Measurements from ENCODE around the gene KASH5. TPM values are rescaled to one million over a fixed set of nuclear protein-coding genes. Genes with fewer than 3 reads are reported as not detected.
"Not testable (repeated sequence)": the region's sequence is repeated elsewhere in the genome, so short reads cannot be mapped to it uniquely, and the experiment has no call there.

Gene KASH5
- polyA plus RNA-seq, 6 donors from 2014 or later: not detected

- Mint-ChIP-seq H3K36me3 (peaks cover 16 to 18% of the 10 kb centered on the region in 2 donors), H3K4me3 (peak overlapping the region; percentile 89 to 100 (median 99))
- ATAC-seq (ENCODE audit: low read depth in 2 of 2): peak; percentile 18 to 21
Observed at GRCh38 chr19:49453757-49454240, 65.8 kb downstream of the KASH5 start.

GRCh38 chr19:49455773-49456172, 67.7 kb downstream of the KASH5 start:
- peaks cover 9 to 16% of the 10 kb centered on the region in 2 donors for H3K36me3 Mint-ChIP-seq
- ATAC-seq (ENCODE audit: low read depth in 2 of 2) (no peak), DNase-seq (no peak)
- H3K9me3 Mint-ChIP-seq: peaks cover 0 to 2% (median 0%) of the 10 kb centered on the region in 7 donors
- peaks cover 31 to 50% (median 38%) of the 10 kb centered on the region in 3 donors for H3K4me1 Mint-ChIP-seq
- peak overlapping the region in 2 of 6 donors; percentile 20 to 90 for H3K27ac Mint-ChIP-seq
- H3K27me3 Mint-ChIP-seq: no peaks in the 10 kb centered on the region
- H3K4me3 Mint-ChIP-seq: peak overlapping the region in 2 of 8 donors; percentile 9 to 61

More at GRCh38 chr19:49453757-49454240, 65.8 kb downstream of the KASH5 start:
- peak; percentile 54 for DNase-seq
- Mint-ChIP-seq H3K4me1 (peaks cover 41 to 65% (median 57%) of the 10 kb centered on the region in 3 donors), H3K27ac (peak overlapping the region; percentile 100), H3K27me3 (no peaks in the 10 kb centered on the region), H3K9me3 (peaks cover 0 to 2% (median 0%) of the 10 kb centered on the region in 7 donors)

GRCh38 chr19:49456326-49456725, 68.3 kb downstream of the KASH5 start:
- H3K36me3 Mint-ChIP-seq: peaks cover 8 to 16% of the 10 kb centered on the region in 2 donors
- H3K27ac Mint-ChIP-seq: peak overlapping the region in 4 of 6 donors; percentile 20 to 90 (median 74)
- H3K4me1 Mint-ChIP-seq: peaks cover 28 to 44% (median 33%) of the 10 kb centered on the region in 3 donors
- peaks cover 0 to 2% (median 0%) of the 10 kb centered on the region in 7 donors for H3K9me3 Mint-ChIP-seq
- DNase-seq: no peak
- ATAC-seq (ENCODE audit: low read depth in 2 of 2): no peak
- H3K4me3 Mint-ChIP-seq: peak overlapping the region in 3 of 8 donors; percentile 9 to 68 (median 61)
- H3K27me3 Mint-ChIP-seq: no peaks in the 10 kb centered on the region

- Mint-ChIP-seq H3K4me1 (peaks cover 12 to 26% (median 16%) of the 10 kb centered on the region in 3 donors), H3K27me3 (no peaks in the 10 kb centered on the region), H3K9me3 (no peaks in the 10 kb centered on the region), H3K36me3 (peaks cover 8 to 10% of the 10 kb centered on the region in 2 donors), H3K4me3 (no peak overlapping the region), H3K27ac (no peak overlapping the region)
- ATAC-seq (ENCODE audit: low read depth in 2 of 2): no peak
- DNase-seq: no peak
Observed at GRCh38 chr19:49458567-49458903, 70.5 kb downstream of the KASH5 start.

DNA sequence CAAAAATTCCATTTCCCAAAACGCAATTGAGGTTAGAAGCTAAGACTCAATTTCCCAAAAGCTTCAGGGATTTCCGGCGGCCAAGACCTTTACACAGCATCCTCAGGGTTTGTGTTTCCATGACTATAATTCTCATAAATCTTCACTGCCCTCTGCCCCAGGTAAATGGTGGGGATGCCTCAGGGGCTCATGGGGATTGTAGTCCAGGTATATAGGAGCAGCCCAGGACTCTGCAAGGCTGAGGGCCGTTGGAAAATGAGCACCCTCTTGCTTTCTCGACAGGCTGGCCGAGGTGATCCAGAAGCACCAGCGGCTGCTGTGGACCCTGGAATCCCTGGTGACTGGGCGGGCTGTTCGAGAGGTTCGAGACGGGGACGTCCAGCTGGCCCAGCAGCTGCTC, 71.3 kb downstream of the KASH5 start:
- ATAC-seq (ENCODE audit: low read depth in 2 of 2): no peak
- no peaks in the 10 kb centered on the region for H3K27me3 Mint-ChIP-seq
- H3K9me3 Mint-ChIP-seq: no peaks in the 10 kb centered on the region
- H3K36me3 Mint-ChIP-seq: peaks cover 10 to 14% of the 10 kb centered on the region in 2 donors
- no peak for DNase-seq
- H3K4me3 Mint-ChIP-seq: peak overlapping the region in 1 of 8 donors; percentile 3
- peaks cover 7 to 18% (median 7%) of the 10 kb centered on the region in 3 donors for H3K4me1 Mint-ChIP-seq
- peak overlapping the region in 2 of 6 donors; percentile 34 to 36 for H3K27ac Mint-ChIP-seq

- Mint-ChIP-seq H3K36me3 (peaks cover 5 to 19% of the 10 kb centered on the region in 2 donors), H3K27ac (peak overlapping the region in 1 of 6 donors; percentile 84)
- H3K4me1 Mint-ChIP-seq; ATAC-seq (ENCODE audit: low read depth in 2 of 2); H3K9me3 Mint-ChIP-seq; H3K4me3 Mint-ChIP-seq; DNase-seq; H3K27me3 Mint-ChIP-seq: not testable (repeated sequence)
Observed at GRCh38 chr19:49461130-49461529, 73.1 kb downstream of the KASH5 start.

DNA sequence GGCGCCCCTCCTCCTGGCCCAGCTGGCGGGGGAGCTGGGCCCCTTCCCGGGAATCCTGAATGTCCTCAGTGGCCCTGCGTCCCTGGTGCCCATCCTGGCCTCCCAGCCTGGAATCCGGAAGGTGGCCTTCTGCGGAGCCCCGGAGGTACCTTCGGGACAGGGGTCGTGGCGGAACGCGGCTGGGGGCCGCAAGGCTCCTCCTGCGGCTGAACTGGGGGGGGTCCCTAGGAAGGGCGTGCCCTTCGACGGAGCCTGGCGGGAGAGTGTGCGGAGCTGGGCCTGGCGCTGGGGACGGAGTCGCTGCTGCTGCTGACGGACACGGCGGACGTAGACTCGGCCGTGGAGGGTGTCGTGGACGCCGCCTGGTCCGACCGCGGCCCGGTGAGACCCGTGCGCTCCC, 73.6 kb downstream of the KASH5 start:
- Mint-ChIP-seq H3K36me3 (peaks cover 5 to 18% of the 10 kb centered on the region in 2 donors), H3K27me3 (no peaks in the 10 kb centered on the region), H3K27ac (peak overlapping the region in 1 of 6 donors; percentile 24), H3K4me3 (no peak overlapping the region), H3K9me3 (no peaks in the 10 kb centered on the region), H3K4me1 (peaks cover 6 to 7% (median 7%) of the 10 kb centered on the region in 3 donors)
- ATAC-seq (ENCODE audit: low read depth in 2 of 2) (no peak), DNase-seq (no peak)

DNA sequence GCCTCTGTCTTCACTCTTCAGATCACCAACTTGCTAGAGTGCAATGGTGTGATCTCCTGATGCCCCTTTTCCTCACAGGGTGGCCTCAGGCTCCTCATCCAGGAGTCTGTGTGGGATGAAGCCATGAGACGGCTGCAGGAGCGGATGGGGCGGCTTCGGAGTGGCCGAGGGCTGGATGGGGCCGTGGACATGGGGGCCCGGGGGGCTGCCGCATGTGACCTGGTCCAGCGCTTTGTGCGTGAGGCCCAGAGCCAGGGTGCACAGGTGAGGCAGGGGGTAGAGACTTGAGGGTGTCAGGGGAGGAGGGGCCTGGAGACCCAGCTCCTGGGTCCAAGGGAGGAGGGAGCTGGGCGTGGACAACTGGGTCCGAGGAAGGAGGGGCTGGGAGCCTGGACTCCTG, 74.4 kb downstream of the KASH5 start:
- ATAC-seq (ENCODE audit: low read depth in 2 of 2) (no peak), DNase-seq (no peak)
- no peak overlapping the region for H3K4me3 Mint-ChIP-seq
- peaks cover 0 to 11% of the 10 kb centered on the region in 2 donors for H3K36me3 Mint-ChIP-seq
- H3K27me3 Mint-ChIP-seq: no peaks in the 10 kb centered on the region
- H3K9me3 Mint-ChIP-seq: no peaks in the 10 kb centered on the region
- H3K27ac Mint-ChIP-seq: peak overlapping the region in 4 of 6 donors; percentile 15 to 76 (median 19)
- H3K4me1 Mint-ChIP-seq: peaks cover 0 to 3% (median 0%) of the 10 kb centered on the region in 3 donors

DNA sequence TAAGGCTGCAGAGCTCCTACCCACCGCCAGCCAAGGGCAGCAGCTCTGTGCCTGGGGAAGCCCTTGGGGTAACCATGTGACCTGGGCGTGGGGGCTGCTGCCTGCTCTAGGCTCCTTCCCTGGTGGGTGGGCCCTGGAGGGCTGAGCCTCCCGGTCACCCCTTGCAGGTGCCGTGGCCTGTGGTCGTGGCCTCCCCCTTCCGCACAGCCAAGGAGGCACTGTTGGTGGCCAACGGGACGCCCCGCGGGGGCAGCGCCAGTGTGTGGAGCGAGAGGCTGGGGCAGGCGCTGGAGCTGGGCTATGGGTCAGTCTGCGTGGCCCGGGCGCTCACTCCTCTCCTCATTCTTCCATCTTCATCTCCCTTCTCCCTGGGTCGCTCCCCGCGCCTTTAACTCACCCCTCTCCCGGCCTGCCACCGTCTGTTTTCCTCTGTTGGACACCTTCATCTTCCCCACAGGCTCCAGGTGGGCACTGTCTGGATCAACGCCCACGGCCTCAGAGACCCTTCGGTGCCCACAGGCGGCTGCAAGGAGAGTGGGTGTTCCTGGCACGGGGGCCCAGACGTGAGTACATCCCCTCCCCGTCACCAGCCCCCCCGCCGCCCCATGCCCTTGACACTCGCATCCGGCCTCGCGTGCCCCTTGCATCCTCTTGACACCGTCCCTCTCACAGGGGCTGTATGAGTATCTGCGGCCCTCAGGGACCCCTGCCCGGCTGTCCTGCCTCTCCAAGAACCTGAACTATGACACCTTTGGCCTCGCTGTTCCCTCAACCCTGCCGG, 76.1 kb downstream of the KASH5 start:
- no peak for ATAC-seq (ENCODE audit: low read depth in 2 of 2)
- Mint-ChIP-seq H3K27ac (peak overlapping the region in 3 of 6 donors; percentile 81 to 99 (median 83)), H3K4me1 (peaks cover 6 to 12% (median 10%) of the 10 kb centered on the region in 3 donors), H3K36me3 (peaks cover 0 to 18% of the 10 kb centered on the region in 2 donors), H3K9me3 (peaks cover 0 to 5% (median 0%) of the 10 kb centered on the region in 7 donors), H3K4me3 (no peak overlapping the region), H3K27me3 (no peaks in the 10 kb centered on the region)
- DNase-seq: no peak

DNA sequence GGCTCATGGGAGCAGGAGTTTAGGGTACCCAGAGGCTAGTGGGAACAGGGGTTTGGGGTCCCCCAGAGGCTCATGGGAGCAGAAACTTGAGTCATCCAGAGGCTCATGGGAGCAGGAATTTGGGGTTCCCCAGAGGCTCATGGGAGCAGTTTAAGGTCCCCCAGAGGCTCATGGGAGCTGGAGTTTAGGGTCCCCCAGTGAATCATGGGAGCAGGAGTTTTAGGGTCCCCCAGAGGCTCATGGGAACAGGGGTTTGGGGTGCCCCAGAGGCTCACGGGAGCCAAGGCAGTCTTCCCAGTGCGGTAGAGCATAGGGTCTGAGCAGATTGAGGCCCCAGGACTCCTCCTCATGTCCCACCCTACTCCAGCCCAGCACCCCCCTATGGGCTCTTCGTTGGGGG, 77.3 kb downstream of the KASH5 start:
- H3K4me3 Mint-ChIP-seq: peak overlapping the region in 1 of 8 donors; percentile 38
- peak overlapping the region in 5 of 6 donors; percentile 58 to 99 (median 88) for H3K27ac Mint-ChIP-seq
- ATAC-seq (ENCODE audit: low read depth in 2 of 2): no peak
- no peak for DNase-seq
- H3K9me3 Mint-ChIP-seq: peaks cover 0 to 6% (median 0%) of the 10 kb centered on the region in 7 donors
- H3K4me1 Mint-ChIP-seq: peaks cover 11 to 22% (median 16%) of the 10 kb centered on the region in 3 donors
- peaks cover 0 to 19% of the 10 kb centered on the region in 2 donors for H3K36me3 Mint-ChIP-seq
- H3K27me3 Mint-ChIP-seq: no peaks in the 10 kb centered on the region

Other genes with a start within 250 kb of the KASH5 start
- gene HRC, start 232.9 kb upstream of the KASH5 start, polyA plus RNA-seq (ENCODE audit: low read depth in 6 of 6): not detected
- under 1 TPM in 1 of 6 donors, not detected in 5; 0.45 TPM for gene TRPM4, start 230.5 kb upstream of the KASH5 start, polyA plus RNA-seq (ENCODE audit: low read depth in 6 of 6)
- 10 to 100 TPM in 1 of 6 donors, 1 to 10 TPM in 5; 5.8 to 17.4 (median 8.4) TPM for gene SLC6A16, start 63.1 kb upstream of the KASH5 start, polyA plus RNA-seq (ENCODE audit: low read depth in 6 of 6)
- gene CD37, start 52.8 kb upstream of the KASH5 start, polyA plus RNA-seq (ENCODE audit: low read depth in 6 of 6): 1,000 to 10,000 TPM in 1 of 6 donors, 100 to 1,000 TPM in 5; 672 to 1,032 (median 882) TPM
- 1 to 10 TPM in 5 of 6 donors, under 1 TPM in 1; 0.80 to 5.4 (median 3.0) TPM for gene TEAD2, start 25.8 kb upstream of the KASH5 start, polyA plus RNA-seq (ENCODE audit: low read depth in 6 of 6)
- gene DKKL1, start 24.4 kb upstream of the KASH5 start, polyA plus RNA-seq (ENCODE audit: low read depth in 6 of 6): 1 to 10 TPM in 1 of 6 donors, under 1 TPM in 2, not detected in 3; 0.55 to 2.8 (median 0.82) TPM
- gene PTH2, start 35.2 kb downstream of the KASH5 start, polyA plus RNA-seq (ENCODE audit: low read depth in 6 of 6): not detected
- not detected for gene GFY, start 37.1 kb downstream of the KASH5 start, polyA plus RNA-seq (ENCODE audit: low read depth in 6 of 6)
- gene SLC17A7, start 53.3 kb downstream of the KASH5 start, polyA plus RNA-seq (ENCODE audit: low read depth in 6 of 6): not detected
- 10 to 100 TPM; 70.3 to 95.3 (median 79.0) TPM for gene PIH1D1, start 63.6 kb downstream of the KASH5 start, polyA plus RNA-seq (ENCODE audit: low read depth in 6 of 6)
- 100 to 1,000 TPM in 1 of 6 donors, 10 to 100 TPM in 5; 54.2 to 103 (median 74.6) TPM for gene ALDH16A1, start 65.0 kb downstream of the KASH5 start, polyA plus RNA-seq (ENCODE audit: low read depth in 6 of 6)
- 10 to 100 TPM in 5 of 6 donors, 1 to 10 TPM in 1; 9.5 to 15.0 (median 11.4) TPM for gene FLT3LG, start 86.0 kb downstream of the KASH5 start, polyA plus RNA-seq (ENCODE audit: low read depth in 6 of 6)
- gene RPL13A, start 99.4 kb downstream of the KASH5 start, polyA plus RNA-seq (ENCODE audit: low read depth in 6 of 6): 1,000 to 10,000 TPM; 1,519 to 3,103 (median 2,606) TPM
- 1,000 to 10,000 TPM; 2,581 to 3,900 (median 3,339) TPM for gene RPS11, start 108.2 kb downstream of the KASH5 start, polyA plus RNA-seq (ENCODE audit: low read depth in 6 of 6)
- 10 to 100 TPM; 56.7 to 69.7 (median 62.7) TPM for gene FCGRT, start 124.4 kb downstream of the KASH5 start, polyA plus RNA-seq (ENCODE audit: low read depth in 6 of 6)
- under 1 TPM in 2 of 6 donors, not detected in 4; 0.17 to 0.43 TPM for gene RCN3, start 139.8 kb downstream of the KASH5 start, polyA plus RNA-seq (ENCODE audit: low read depth in 6 of 6)
- 100 to 1,000 TPM in 5 of 6 donors, 10 to 100 TPM in 1; 89.5 to 136 (median 113) TPM for gene NOSIP, start 192.3 kb downstream of the KASH5 start, polyA plus RNA-seq (ENCODE audit: low read depth in 6 of 6)
- under 1 TPM in 5 of 6 donors, not detected in 1; 0.20 to 0.79 (median 0.62) TPM for gene PRRG2, start 193.1 kb downstream of the KASH5 start, polyA plus RNA-seq (ENCODE audit: low read depth in 6 of 6)
- under 1 TPM; 0.09 to 0.77 (median 0.29) TPM for gene PRR12, start 202.9 kb downstream of the KASH5 start, polyA plus RNA-seq (ENCODE audit: low read depth in 6 of 6)

Data from naive B cell (primary cell).